K562 (cell line): Measurements from ENCODE around the gene ADPGK. TPM values are rescaled to one million over a fixed set of nuclear protein-coding genes. Genes with fewer than 3 reads are reported as not detected.
"Not testable (repeated sequence)": the region's sequence is repeated elsewhere in the genome, so short reads cannot be mapped to it uniquely, and the experiment has no call there.

ENCODE experiments used
- ATAC-seq: fragments of 200-7000 bp; cut with Tn5 transposase; 3 replicates; pipeline ENCODE4 v1.9.1; 2020; ENCODE audit warnings: moderate library complexity
- BruUV-seq: library from RNA; stranded (reverse); fragments of 400-500 nt; replicated peaks from 2 replicates; lab custom pipeline; 2021; lab: Mats Ljungman, UMichigan
- CTCF ChIA-PET: fragments of 300-600 bp; formaldehyde crosslinking; extraction: SDS; loops from one replicate; lab custom pipeline; 2021; ENCODE audit warnings: low intra/inter-chr PET ratio; lab: Yijun Ruan, JAX
- POLR2A ChIA-PET: fragments of 300-600, 350-650 bp; sonication (Branson Sonifier 250); formaldehyde crosslinking; extraction: SDS; loops from one replicate; lab custom pipeline; 2021; ENCODE audit warnings: antibody characterized with exemption, inconsistent platforms; lab: Yijun Ruan, JAX
- DNase-seq, 4 experiments: peaks; one replicate each; pipeline versions ENCODE4 v3.0.0 to v3.0.0-alpha.2; 2011 to 2018; ENCODE audit warnings: low spot score in 3 of 4, mixed read lengths in 3 of 4; ENCODE audit errors: extremely low read depth in 1 of 4
- FAIRE-seq: peaks from 2 replicates; lab custom pipeline; 2011; peaks lifted over from hg19 to GRCh38; lab: Jason Lieb, UNC
- H2AFZ ChIP-seq: 2 replicates; pipeline ENCODE4 v1.6.0; 2011; ENCODE audit warnings: low read depth, low read length, control low read depth, inconsistent platforms
- H3K27ac ChIP-seq: fragments of 200-600 bp; 3 replicates; pipeline ENCODE4 v1.8.0; 2011; ENCODE audit warnings: low read depth, mild to moderate bottlenecking, control low read depth, inconsistent platforms, low read length, moderate library complexity, mixed read lengths; ENCODE audit errors: extremely low read depth
- H3K27me3 ChIP-seq, 2 experiments: fragments of 300-600 bp in 1 of 2; 2 replicates in 1 of 2; 3 replicates in 1 of 2; pipeline versions ENCODE4 v1.6.0 to v1.8.0; 2011; ENCODE audit warnings: inconsistent platforms in 2 of 2, low read length in 2 of 2, mild to moderate bottlenecking in 1 of 2, mixed read lengths in 1 of 2, moderate library complexity in 1 of 2; ENCODE audit not compliant: control insufficient read depth in 2 of 2, insufficient read depth in 2 of 2
- H3K36me3 ChIP-seq: fragments of 300-600 bp; 3 replicates; pipeline ENCODE4 v1.8.0; 2011; ENCODE audit warnings: mild to moderate bottlenecking, low read length, inconsistent platforms; ENCODE audit not compliant: control insufficient read depth, insufficient read depth
- H3K4me1 ChIP-seq, 2 experiments: fragments of 200-600 bp in 1 of 2; replicated peaks in 1 of 2; 2 replicates in 1 of 2; 3 replicates in 1 of 2; pipeline versions ENCODE4 v1.5.1 to v1.8.0; 2011; ENCODE audit warnings: inconsistent platforms in 2 of 2, low read length in 2 of 2, mild to moderate bottlenecking in 1 of 2, mixed read lengths in 1 of 2, moderate library complexity in 1 of 2; ENCODE audit not compliant: control insufficient read depth in 2 of 2, insufficient read depth in 2 of 2
- H3K4me2 ChIP-seq: 2 replicates; pipeline ENCODE4 v1.6.1; 2011; ENCODE audit warnings: low read length, control low read depth, inconsistent platforms, mixed read lengths; ENCODE audit not compliant: insufficient read depth
- H3K4me3 ChIP-seq: fragments of 200-600 bp; sonication (generic), shearing (Covaris generic); 2 replicates; pipeline ENCODE4 v1.5.1; 2016; ENCODE audit warnings: control low read depth, inconsistent platforms
- H3K79me2 ChIP-seq: fragments of 200-600 bp; 3 replicates; pipeline ENCODE4 v1.8.0; 2011; ENCODE audit warnings: low read length, inconsistent platforms; ENCODE audit not compliant: control insufficient read depth, insufficient read depth
- H3K9ac ChIP-seq, 2 experiments: 2 replicates each; pipeline versions ENCODE4 v1.6.0 to v1.6.1; 2011; ENCODE audit warnings: low read depth in 2 of 2, low read length in 2 of 2, control low read depth in 1 of 2, inconsistent platforms in 1 of 2, mild to moderate bottlenecking in 1 of 2, mixed read lengths in 1 of 2; ENCODE audit not compliant: insufficient read depth in 1 of 2
- H3K9me1 ChIP-seq: one replicate; pipeline ENCODE4 v1.6.0; 2011; ENCODE audit warnings: inconsistent platforms, mild to moderate bottlenecking, low read length, moderate library complexity; ENCODE audit not compliant: control insufficient read depth, insufficient read depth
- H3K9me3 ChIP-seq: replicated peaks from 2 replicates; pipeline ENCODE4 v1.5.1; 2011; ENCODE audit warnings: low read depth, low read length, inconsistent platforms; ENCODE audit not compliant: control insufficient read depth, insufficient read depth
- H4K20me1 ChIP-seq: replicated peaks from 2 replicates; pipeline ENCODE4 v1.6.1; 2011; ENCODE audit warnings: low read length, inconsistent platforms, mixed read lengths; ENCODE audit not compliant: control insufficient read depth, insufficient read depth
- ELF1 ChIP-seq: fragments of 200-800 bp; sonication (Bioruptor generic); IDR thresholded peaks from 2 replicates; pipeline ENCODE4 v1.6.1; 2016; ENCODE audit warnings: missing genetic modification characterization, missing compliant biosample characterization
- FOSL1 ChIP-seq: fragments of 200-800 bp; sonication (Bioruptor generic); conservative IDR thresholded peaks from 2 replicates; pipeline ENCODE4 v1.6.1; 2016; ENCODE audit warnings: missing genetic modification characterization, missing compliant biosample characterization
- HDAC1 ChIP-seq, 2 experiments: fragments of 450-650 bp; IDR thresholded peaks; 2 replicates each; pipeline ENCODE4 v1.6.1; 2016 to 2017; ENCODE audit warnings: inconsistent platforms in 1 of 2, mild to moderate bottlenecking in 1 of 2, moderate library complexity in 1 of 2
- KLF16 ChIP-seq: IDR thresholded peaks from 2 replicates; pipeline ENCODE4 v1.6.1; 2016; ENCODE audit warnings: antibody characterized with exemption
- LARP7 ChIP-seq: fragments of 450-650 bp; IDR thresholded peaks from 2 replicates; pipeline ENCODE4 v1.6.1; 2016
- LCOR ChIP-seq: sonication (generic); formaldehyde crosslinking; IDR thresholded peaks from 2 replicates; pipeline ENCODE4 v1.8.0; 2022; ENCODE audit warnings: mild to moderate bottlenecking, missing genetic modification reagents
- MAFF ChIP-seq: IDR thresholded peaks from 2 replicates; pipeline ENCODE4 v1.6.1; 2012; ENCODE audit warnings: low read length, improper control_type of control experiment
- NCOA1 ChIP-seq: fragments of 450-650 bp; IDR thresholded peaks from 2 replicates; pipeline ENCODE4 v1.6.1; 2016; ENCODE audit warnings: low read depth
- NR2C2 ChIP-seq, 2 experiments: fragments of 200-800 bp in 1 of 2; sonication (Bioruptor generic) in 1 of 2; sonication (generic) in 1 of 2; formaldehyde crosslinking in 1 of 2; IDR thresholded peaks; 2 replicates each; pipeline versions ENCODE4 v1.6.1 to v1.8.0; 2016 to 2022; ENCODE audit warnings: mild to moderate bottlenecking in 1 of 2, missing compliant biosample characterization in 1 of 2, missing genetic modification characterization in 1 of 2, missing genetic modification reagents in 1 of 2
- SETDB1 ChIP-seq: IDR thresholded peaks from one replicate; pipeline ENCODE4 v1.6.1; 2012; ENCODE audit warnings: low read length, control low read depth, inconsistent platforms
- ZNF143 ChIP-seq: sonication (generic); formaldehyde crosslinking; IDR thresholded peaks from 2 replicates; pipeline ENCODE4 v1.9.0; 2022; ENCODE audit warnings: mild to moderate bottlenecking, missing genetic modification reagents
- ZNF232 ChIP-seq: sonication (generic); formaldehyde crosslinking; IDR thresholded peaks from 2 replicates; pipeline ENCODE4 v1.8.0; 2022; ENCODE audit warnings: mild to moderate bottlenecking, missing genetic modification reagents
- WGBS: fragments of 100-300 bp; shearing (Covaris generic); methylation state at CpG from one replicate; pipeline ENCODE4 v1.1.6; 2016; ENCODE audit warnings: low coverage, mixed read lengths; ENCODE audit not compliant: insufficient coverage; ENCODE audit errors: missing lambda C conversion rate; 5-methylcytosine and 5-hydroxymethylcytosine counted together
- in situ Hi-C: fragments of 300-500 bp; cut with MboI; formaldehyde crosslinking; loops from 4 replicates; pipeline ENCODE4 v1.15.0; 2018; ENCODE audit warnings: inconsistent platforms, mixed read lengths
- intact Hi-C: fragments of 100-400 bp; cut with micrococcal nuclease; formaldehyde crosslinking; loops from 2 replicates; pipeline ENCODE4 v1.14.2; 2022
- polyA plus RNA-seq, 8 experiments: library from polyadenylated mRNA; depleted of rRNA in 4 of 8; stranded (reverse) in 5 of 8; unstranded in 3 of 8; fragments of >200 nt; fragmentation: Nextera tagmentation in 2 of 8; fragmentation: Illumina TruSeq in 1 of 8; extraction: Ambion mirVana in 2 of 8; extraction: Trizol in 1 of 8; gene quantifications; 2 replicates each; pipeline versions ENCODE4 v1.2.1 to v1.2.3, GENCODE V29; 2011 to 2014; ENCODE audit warnings: inconsistent platforms in 1 of 8, missing spikeins in 1 of 8
- total RNA-seq, 7 experiments: library from RNA; depleted of rRNA in 6 of 7; stranded (reverse); fragments of >200 nt in 6 of 7; fragmentation: Illumina TruSeq in 2 of 7; extraction: Trizol in 2 of 7; gene quantifications; 2 replicates each; pipeline versions ENCODE4 v1.2.1 to v1.2.3, GENCODE V29; 2011 to 2021; ENCODE audit warnings: low replicate concordance in 1 of 7
- TF ChIP-seq, protein P1 (sequence below): fragments of 450-650 bp; conservative IDR thresholded peaks from 2 replicates; pipeline ENCODE4 v1.6.1; 2016; ENCODE audit warnings: missing genetic modification characterization, low read depth, mild to moderate bottlenecking, missing compliant biosample characterization, moderate library complexity
- TF ChIP-seq, protein P2 (sequence below): fragments of 450-650 bp; IDR thresholded peaks from 2 replicates; pipeline ENCODE4 v1.6.1; 2017; ENCODE audit warnings: antibody characterized with exemption
- TF ChIP-seq, protein P3 (sequence below): fragments of 250-450 bp; sonication (Bioruptor Pico); IDR thresholded peaks from 2 replicates; pipeline ENCODE4 v1.8.0; 2022; ENCODE audit warnings: inconsistent platforms

Gene ADPGK
- total and polyA plus RNA-seq, 9 of the 15 experiments (the other 6 are each of a cell fraction or from before 2014, with no cell fraction given) = 13.4 to 97.4 (median 48.5) TPM

DNA sequence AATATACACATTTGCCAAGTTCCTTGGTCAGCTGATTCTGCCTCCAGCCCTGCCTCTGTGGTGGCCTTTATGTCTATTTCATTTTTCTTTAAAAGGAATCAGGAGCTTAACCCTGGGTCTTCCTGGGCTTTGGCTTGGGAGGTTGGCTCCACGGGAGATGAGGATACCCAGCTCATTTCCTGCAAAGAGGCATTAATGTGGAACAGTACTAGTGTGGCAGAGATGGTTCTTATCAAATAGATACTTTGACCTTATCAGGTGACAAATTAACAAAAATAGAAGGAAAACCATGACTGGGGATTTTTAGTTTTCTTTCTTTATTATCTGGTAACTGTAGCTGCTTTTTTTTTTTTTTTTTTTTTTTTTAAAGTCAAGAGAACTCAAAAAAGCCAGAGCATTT is 54.7 kb downstream of the ADPGK start:
- no peak for FAIRE-seq

DNA sequence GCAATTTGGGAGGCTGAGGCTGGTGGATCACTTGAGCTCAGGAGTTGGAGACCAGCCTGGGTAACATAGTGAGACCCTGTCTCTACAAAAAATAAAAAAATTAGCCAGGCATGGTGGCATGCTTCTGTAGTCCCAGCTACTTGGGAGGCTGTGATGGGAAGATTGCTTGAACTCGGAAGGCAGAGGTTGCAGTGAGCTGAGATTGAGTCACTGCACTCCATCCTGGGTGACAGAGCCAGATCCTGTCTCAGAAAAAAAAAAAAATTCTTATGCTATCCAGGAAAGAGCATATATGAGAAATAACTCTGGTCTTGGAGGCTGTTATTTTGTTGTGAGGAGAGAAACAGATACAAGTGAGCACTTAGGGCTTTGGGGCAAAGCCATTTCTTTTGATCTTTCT is 55.3 kb downstream of the ADPGK start:
- intact Hi-C loops = loop anchor here (10.0 kb wide), 1 partner anchor 67 kb away; no protein-coding TSS in a partner anchor
- H2AFZ ChIP-seq, H4K20me1 ChIP-seq, in situ Hi-C loops, H3K9me3 ChIP-seq, H3K9ac ChIP-seq, H3K27ac ChIP-seq, DNase-seq, H3K27me3 ChIP-seq, POLR2A ChIA-PET, H3K9me1 ChIP-seq, H3K4me3 ChIP-seq, ATAC-seq, H3K79me2 ChIP-seq, FAIRE-seq, BruUV-seq, H3K4me1 ChIP-seq, H3K4me2 ChIP-seq, CTCF ChIA-PET: not testable (repeated sequence)
- peaks cover 29% of the 10 kb centered on the region; the same call in 2 of the 3 replicates for H3K36me3 ChIP-seq
- 100% methylated on average over 1 of the region's 1 CpG for WGBS

More for the DNA sequence above, 54.7 kb downstream of the ADPGK start:
- ChIA-PET POLR2A (no interaction called here), CTCF (no interaction called here)
- Histone ChIP-seq H3K9me1 (no peaks in the 10 kb centered on the region), H3K4me3 (no peak overlapping the region), H3K4me2 (no peak overlapping the region), H2AFZ (no peak overlapping the region), H3K9ac (no peak overlapping the region), H3K9me3 (no peaks in the 10 kb centered on the region), H3K36me3 (peaks cover 29% of the 10 kb centered on the region; the same call in 2 of the 3 replicates), H4K20me1 (no peaks in the 10 kb centered on the region), H3K79me2 (no peaks in the 10 kb centered on the region), H3K27me3 (no peaks in the 10 kb centered on the region), H3K4me1 (no peaks in the 10 kb centered on the region; a peak in 1 of 5 replicates), H3K27ac (no peak overlapping the region)
- intact Hi-C loops = loop anchor here (10.0 kb wide), 1 partner anchor 66 kb away; no protein-coding TSS in a partner anchor
- in situ Hi-C loops = no loop called here
- ATAC-seq (no peak), DNase-seq (no peak)
- WGBS = 80% methylated on average over 1 of the region's 1 CpG
- BruUV-seq = no TSS peak
- no peak for TF ChIP-seq MAFF
- no peak for TF ChIP-seq LCOR (CRISPR knock-in tag)
- TF ChIP-seq NCOA1 = no peak
- TF ChIP-seq, protein P1, sequence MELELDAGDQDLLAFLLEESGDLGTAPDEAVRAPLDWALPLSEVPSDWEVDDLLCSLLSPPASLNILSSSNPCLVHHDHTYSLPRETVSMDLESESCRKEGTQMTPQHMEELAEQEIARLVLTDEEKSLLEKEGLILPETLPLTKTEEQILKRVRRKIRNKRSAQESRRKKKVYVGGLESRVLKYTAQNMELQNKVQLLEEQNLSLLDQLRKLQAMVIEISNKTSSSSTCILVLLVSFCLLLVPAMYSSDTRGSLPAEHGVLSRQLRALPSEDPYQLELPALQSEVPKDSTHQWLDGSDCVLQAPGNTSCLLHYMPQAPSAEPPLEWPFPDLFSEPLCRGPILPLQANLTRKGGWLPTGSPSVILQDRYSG = no peak
- no peak for TF ChIP-seq SETDB1
- TF ChIP-seq, protein P2, sequence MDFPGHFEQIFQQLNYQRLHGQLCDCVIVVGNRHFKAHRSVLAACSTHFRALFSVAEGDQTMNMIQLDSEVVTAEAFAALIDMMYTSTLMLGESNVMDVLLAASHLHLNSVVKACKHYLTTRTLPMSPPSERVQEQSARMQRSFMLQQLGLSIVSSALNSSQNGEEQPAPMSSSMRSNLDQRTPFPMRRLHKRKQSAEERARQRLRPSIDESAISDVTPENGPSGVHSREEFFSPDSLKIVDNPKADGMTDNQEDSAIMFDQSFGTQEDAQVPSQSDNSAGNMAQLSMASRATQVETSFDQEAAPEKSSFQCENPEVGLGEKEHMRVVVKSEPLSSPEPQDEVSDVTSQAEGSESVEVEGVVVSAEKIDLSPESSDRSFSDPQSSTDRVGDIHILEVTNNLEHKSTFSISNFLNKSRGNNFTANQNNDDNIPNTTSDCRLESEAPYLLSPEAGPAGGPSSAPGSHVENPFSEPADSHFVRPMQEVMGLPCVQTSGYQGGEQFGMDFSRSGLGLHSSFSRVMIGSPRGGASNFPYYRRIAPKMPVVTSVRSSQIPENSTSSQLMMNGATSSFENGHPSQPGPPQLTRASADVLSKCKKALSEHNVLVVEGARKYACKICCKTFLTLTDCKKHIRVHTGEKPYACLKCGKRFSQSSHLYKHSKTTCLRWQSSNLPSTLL = no peak
- TF ChIP-seq ELF1 = no peak
- no peak for TF ChIP-seq NR2C2 (CRISPR knock-in tag; IDR thresholded peaks at IDR 0.05)
- no peak for TF ChIP-seq NR2C2 (tag; IDR thresholded peaks at IDR 0.05)
- no peak for TF ChIP-seq LARP7
- no peak for TF ChIP-seq FOSL1 (tag)
- TF ChIP-seq HDAC1 (IDR thresholded peaks at IDR 0.05) = no peak
- TF ChIP-seq KLF16 = no peak
- TF ChIP-seq ZNF232 (CRISPR knock-in tag) = no peak
- TF ChIP-seq, protein P3, sequence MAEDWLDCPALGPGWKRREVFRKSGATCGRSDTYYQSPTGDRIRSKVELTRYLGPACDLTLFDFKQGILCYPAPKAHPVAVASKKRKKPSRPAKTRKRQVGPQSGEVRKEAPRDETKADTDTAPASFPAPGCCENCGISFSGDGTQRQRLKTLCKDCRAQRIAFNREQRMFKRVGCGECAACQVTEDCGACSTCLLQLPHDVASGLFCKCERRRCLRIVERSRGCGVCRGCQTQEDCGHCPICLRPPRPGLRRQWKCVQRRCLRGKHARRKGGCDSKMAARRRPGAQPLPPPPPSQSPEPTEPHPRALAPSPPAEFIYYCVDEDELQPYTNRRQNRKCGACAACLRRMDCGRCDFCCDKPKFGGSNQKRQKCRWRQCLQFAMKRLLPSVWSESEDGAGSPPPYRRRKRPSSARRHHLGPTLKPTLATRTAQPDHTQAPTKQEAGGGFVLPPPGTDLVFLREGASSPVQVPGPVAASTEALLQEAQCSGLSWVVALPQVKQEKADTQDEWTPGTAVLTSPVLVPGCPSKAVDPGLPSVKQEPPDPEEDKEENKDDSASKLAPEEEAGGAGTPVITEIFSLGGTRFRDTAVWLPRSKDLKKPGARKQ (CRISPR knock-in tag) = no peak
- no peak for TF ChIP-seq ZNF143
- TF ChIP-seq, all 486 proteins: peak for 0
